Fibroblast of mammary gland (primary cell): ENCODE results near the gene PRAME.

ENCODE experiments used
- DNase-seq: peaks from one replicate; pipeline ENCODE4 v3.0.0-alpha.2; 2010; ENCODE audit warnings: low read depth
- H3K4me3 ChIP-seq: 2 replicates; pipeline ENCODE4 v1.5.1; 2011; ENCODE audit warnings: low read depth, mild to moderate bottlenecking, low read length, moderate library complexity; ENCODE audit not compliant: control insufficient read depth
- TF ChIP-seq, protein P1 (sequence below): conservative IDR thresholded peaks from 2 replicates; pipeline ENCODE4 v1.5.1; 2011; ENCODE audit warnings: low read depth, low read length, inconsistent platforms; ENCODE audit not compliant: control insufficient read depth, insufficient read depth

PRAME gene

DNA sequence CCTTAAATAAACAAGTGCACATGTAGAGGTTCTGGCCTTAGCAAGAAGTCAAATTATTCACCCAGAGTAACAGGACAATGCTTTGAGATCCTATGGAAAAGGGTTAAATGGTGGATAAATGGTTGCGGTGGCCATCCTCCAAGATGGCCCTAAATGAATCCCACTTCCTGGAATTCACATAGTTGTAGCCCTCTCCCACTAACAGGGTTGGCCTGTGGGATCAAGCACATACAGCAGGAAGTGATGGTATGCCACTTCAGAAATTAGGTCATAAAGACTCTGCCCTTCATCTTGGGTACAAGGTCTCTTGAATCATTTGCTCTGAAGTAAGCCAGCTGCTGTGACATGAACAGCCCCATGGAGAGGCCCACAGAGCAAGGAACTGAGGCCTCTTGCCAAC is 52.3 kb downstream of the PRAME start:
- no peak overlapping the region for H3K4me3 ChIP-seq
- TF ChIP-seq, protein P1, sequence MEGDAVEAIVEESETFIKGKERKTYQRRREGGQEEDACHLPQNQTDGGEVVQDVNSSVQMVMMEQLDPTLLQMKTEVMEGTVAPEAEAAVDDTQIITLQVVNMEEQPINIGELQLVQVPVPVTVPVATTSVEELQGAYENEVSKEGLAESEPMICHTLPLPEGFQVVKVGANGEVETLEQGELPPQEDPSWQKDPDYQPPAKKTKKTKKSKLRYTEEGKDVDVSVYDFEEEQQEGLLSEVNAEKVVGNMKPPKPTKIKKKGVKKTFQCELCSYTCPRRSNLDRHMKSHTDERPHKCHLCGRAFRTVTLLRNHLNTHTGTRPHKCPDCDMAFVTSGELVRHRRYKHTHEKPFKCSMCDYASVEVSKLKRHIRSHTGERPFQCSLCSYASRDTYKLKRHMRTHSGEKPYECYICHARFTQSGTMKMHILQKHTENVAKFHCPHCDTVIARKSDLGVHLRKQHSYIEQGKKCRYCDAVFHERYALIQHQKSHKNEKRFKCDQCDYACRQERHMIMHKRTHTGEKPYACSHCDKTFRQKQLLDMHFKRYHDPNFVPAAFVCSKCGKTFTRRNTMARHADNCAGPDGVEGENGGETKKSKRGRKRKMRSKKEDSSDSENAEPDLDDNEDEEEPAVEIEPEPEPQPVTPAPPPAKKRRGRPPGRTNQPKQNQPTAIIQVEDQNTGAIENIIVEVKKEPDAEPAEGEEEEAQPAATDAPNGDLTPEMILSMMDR = no peak
- no peak for DNase-seq

DNA sequence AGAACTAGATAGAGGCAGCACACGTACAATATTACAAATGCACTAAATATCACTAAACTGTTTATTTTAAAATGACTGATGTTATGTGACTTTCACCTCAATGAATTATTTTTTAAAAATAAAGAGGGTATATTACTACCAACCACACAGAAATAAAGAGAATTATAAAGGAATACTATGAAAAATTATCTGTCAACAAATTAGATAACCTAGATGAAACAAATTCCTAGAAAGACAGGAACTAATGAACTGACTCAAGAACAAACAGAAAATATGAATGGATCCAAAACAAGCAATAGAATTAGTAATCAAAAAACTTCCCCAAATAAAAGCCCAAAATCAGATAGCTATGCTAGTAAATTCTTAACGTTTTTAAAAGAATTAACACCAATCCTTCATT is 60.8 kb downstream of the PRAME start:
- TF ChIP-seq, protein P1 = no peak
- no peak for DNase-seq
- H3K4me3 ChIP-seq = no peak overlapping the region
